ENCODE results near the gene ZBTB45.
"Not testable (repeated sequence)": the region's sequence is repeated elsewhere in the genome, so short reads cannot be mapped to it uniquely, and the experiment has no call there.

Gene ZBTB45

GRCh38 chr19:58474997-58475713 is 44.5 kb downstream of the ZBTB45 start:
- DNase-seq, result no peak

GRCh38 chr19:58474291-58474996 is 45.2 kb downstream of the ZBTB45 start:
- DNase-seq, result no peak

GRCh38 chr19:58473775-58474174 is 45.8 kb downstream of the ZBTB45 start:
- no peak for DNase-seq

- DNase-seq, result no peak
Observed at GRCh38 chr19:58471736-58472135, 47.9 kb downstream of the ZBTB45 start.

- DNase-seq, result not testable (repeated sequence)
Observed at GRCh38 chr19:58470837-58471543, 48.6 kb downstream of the ZBTB45 start.

GRCh38 chr19:58469241-58470013 is 50.2 kb downstream of the ZBTB45 start:
- DNase-seq, result no peak

- peak in 1 of 3 experiments; percentile 17 for DNase-seq
Observed at GRCh38 chr19:58468216-58468839, 51.3 kb downstream of the ZBTB45 start.

- DNase-seq, result peak; percentile 95 to 99 (median 97)
Observed at GRCh38 chr19:58466760-58467589, 52.6 kb downstream of the ZBTB45 start, which contains the start of gene ZNF324. TSS of gene ZNF324 (plus strand) at chr19:58467080. CDS start at chr19:58469186, 2,106 bp downstream.

- DNase-seq, result no peak
Observed at GRCh38 chr19:58466089-58466759, 53.4 kb downstream of the ZBTB45 start.

All from NCI-H1417 (cell line).